Vagina (tissue), 2 donors: ENCODE data around the gene MCTP2.

ENCODE experiments used
- POLR2A ChIP-seq, 2 donors: fragments of 450-650 bp; IDR thresholded peaks; one replicate each; pipeline ENCODE4 v1.6.1; 2017; ENCODE audit warnings: antibody characterized with exemption in 2 of 2, mild to moderate bottlenecking in 2 of 2, moderate library complexity in 2 of 2
- POLR2AphosphoS5 ChIP-seq, 2 donors: sonication (generic); formaldehyde crosslinking; IDR thresholded peaks; one replicate each; pipeline ENCODE4 v1.9.0; 2017; ENCODE audit warnings: antibody characterized with exemption in 2 of 2, mild to moderate bottlenecking in 2 of 2, low read depth in 1 of 2; ENCODE audit not compliant: insufficient read depth in 1 of 2
- TF ChIP-seq, protein P1 (sequence below), 3 experiments: fragments of 450-650 bp in 2 of 3; fragments of 200-600 bp in 1 of 3; sonication (generic) in 1 of 3; IDR thresholded peaks; one replicate each; pipeline ENCODE4 v1.5.1; 2017 to 2019; ENCODE audit warnings: antibody characterized with exemption in 3 of 3, mild to moderate bottlenecking in 2 of 3, moderate library complexity in 2 of 3

DNA sequence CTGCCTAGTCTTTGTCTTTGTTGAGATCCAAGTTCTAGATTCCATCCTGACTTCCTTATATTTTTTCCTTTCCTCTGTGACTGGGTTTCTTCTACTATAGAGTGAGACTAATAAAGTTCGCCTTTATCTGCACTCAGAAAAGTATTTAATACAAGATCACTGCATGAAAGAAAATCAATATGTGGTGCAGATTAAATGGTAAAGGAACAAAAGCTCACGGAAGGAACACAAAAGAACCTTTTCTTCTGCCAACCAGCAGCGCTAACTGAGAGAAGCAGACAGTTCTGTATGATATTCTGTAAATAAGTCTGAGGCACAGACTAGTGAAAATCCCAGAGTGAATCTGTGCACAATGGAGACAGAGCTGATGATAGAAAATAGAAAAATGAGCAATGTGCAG lies 31.6 kb upstream of the MCTP2 start:
- TF ChIP-seq, protein P1, sequence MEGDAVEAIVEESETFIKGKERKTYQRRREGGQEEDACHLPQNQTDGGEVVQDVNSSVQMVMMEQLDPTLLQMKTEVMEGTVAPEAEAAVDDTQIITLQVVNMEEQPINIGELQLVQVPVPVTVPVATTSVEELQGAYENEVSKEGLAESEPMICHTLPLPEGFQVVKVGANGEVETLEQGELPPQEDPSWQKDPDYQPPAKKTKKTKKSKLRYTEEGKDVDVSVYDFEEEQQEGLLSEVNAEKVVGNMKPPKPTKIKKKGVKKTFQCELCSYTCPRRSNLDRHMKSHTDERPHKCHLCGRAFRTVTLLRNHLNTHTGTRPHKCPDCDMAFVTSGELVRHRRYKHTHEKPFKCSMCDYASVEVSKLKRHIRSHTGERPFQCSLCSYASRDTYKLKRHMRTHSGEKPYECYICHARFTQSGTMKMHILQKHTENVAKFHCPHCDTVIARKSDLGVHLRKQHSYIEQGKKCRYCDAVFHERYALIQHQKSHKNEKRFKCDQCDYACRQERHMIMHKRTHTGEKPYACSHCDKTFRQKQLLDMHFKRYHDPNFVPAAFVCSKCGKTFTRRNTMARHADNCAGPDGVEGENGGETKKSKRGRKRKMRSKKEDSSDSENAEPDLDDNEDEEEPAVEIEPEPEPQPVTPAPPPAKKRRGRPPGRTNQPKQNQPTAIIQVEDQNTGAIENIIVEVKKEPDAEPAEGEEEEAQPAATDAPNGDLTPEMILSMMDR (IDR thresholded peaks at IDR 0.05): no peak
- TF ChIP-seq POLR2A (IDR thresholded peaks at IDR 0.05) (no peak), POLR2AphosphoS5 (IDR thresholded peaks at IDR 0.05; ENCODE audit: insufficient read depth in 1 of 2, low read depth in 1 of 2) (no peak)
